Omental fat pad (tissue), 4 donors: ENCODE measurements around the gene RNF166. TPM values are rescaled to one million over a fixed set of nuclear protein-coding genes. Genes with fewer than 3 reads are reported as not detected.

Experiments
- ATAC-seq: fragments of 150-250 bp; one replicate; pipeline ENCODE4 v1.9.1; 2016; ENCODE audit warnings: mild to moderate bottlenecking, moderate library complexity; ENCODE audit not compliant: low FRiP score
- DNase-seq: peaks from one replicate; pipeline ENCODE4 v3.0.0-alpha.2; 2019; ENCODE audit warnings: low spot score
- CTCF ChIP-seq, 3 donors: fragments of 450-650 bp; IDR thresholded peaks; one replicate each; pipeline ENCODE4 v1.5.1; 2016 to 2017; ENCODE audit warnings: antibody characterized with exemption in 3 of 3, mild to moderate bottlenecking in 3 of 3, moderate library complexity in 2 of 3
- total RNA-seq, 4 donors: library from RNA; depleted of rRNA; stranded (reverse); fragments of >200 nt; gene quantifications; one replicate each; pipeline ENCODE4 v1.1.0, GENCODE V29; 2016

Gene RNF166
- total RNA-seq, 4 donors from 2014 or later: 13.5 to 36.4 (median 20.2) TPM

- DNase-seq (no peak), ATAC-seq (no peak)
- no peak for TF ChIP-seq CTCF (IDR thresholded peaks at IDR 0.05)
Measured at GRCh38 chr16:88699180-88699579, 7.0 kb downstream of the RNF166 start.

- no peak for ATAC-seq
- DNase-seq: no peak
- TF ChIP-seq CTCF (IDR thresholded peaks at IDR 0.05): no peak
Measured at GRCh38 chr16:88698646-88699045, 7.6 kb downstream of the RNF166 start.

- no peak for TF ChIP-seq CTCF (IDR thresholded peaks at IDR 0.05)
- no peak for ATAC-seq
Measured at GRCh38 chr16:88697831-88698615, 8.2 kb downstream of the RNF166 start.

GRCh38 chr16:88697116-88697830 lies 8.9 kb downstream of the RNF166 start:
- DNase-seq: no peak
- no peak for TF ChIP-seq CTCF (IDR thresholded peaks at IDR 0.05)
- no peak for ATAC-seq

More at GRCh38 chr16:88697831-88698615, 8.2 kb downstream of the RNF166 start:
- DNase-seq: no peak

- TF ChIP-seq CTCF (IDR thresholded peaks at IDR 0.05): no peak
- no peak for ATAC-seq
- DNase-seq: no peak
Measured at GRCh38 chr16:88696441-88696840, 9.8 kb downstream of the RNF166 start.

GRCh38 chr16:88695753-88696152 lies 10.5 kb downstream of the RNF166 start:
- no peak for DNase-seq
- no peak for TF ChIP-seq CTCF (IDR thresholded peaks at IDR 0.05)
- no peak for ATAC-seq
